Keratinocyte (primary cell): ENCODE measurements around the gene RRP7A. TPM values are rescaled to one million over a fixed set of nuclear protein-coding genes. Genes with fewer than 3 reads are reported as not detected.

ENCODE experiments used
- DNase-seq: peaks from one replicate; pipeline ENCODE4 v3.0.0-alpha.2; 2011; ENCODE audit warnings: low read depth, missing footprints, low spot score
- FAIRE-seq: peaks from 2 replicates; lab custom pipeline; 2011; peaks lifted over from hg19 to GRCh38; lab: Jason Lieb, UNC
- H2AFZ ChIP-seq: 2 replicates; pipeline ENCODE4 v1.6.0; 2012; ENCODE audit warnings: low read length, control low read depth, inconsistent platforms; ENCODE audit not compliant: control insufficient read depth
- H3K27ac ChIP-seq: 2 replicates; pipeline ENCODE4 v1.5.1; 2011; ENCODE audit warnings: low read length; ENCODE audit not compliant: control insufficient read depth, insufficient read depth
- H3K27me3 ChIP-seq: 3 replicates; pipeline ENCODE4 v1.6.0; 2011; ENCODE audit warnings: low read length; ENCODE audit not compliant: control insufficient read depth, insufficient read depth; ENCODE audit errors: extremely low read depth
- H3K36me3 ChIP-seq, 2 experiments: 2 replicates in 1 of 2; 3 replicates in 1 of 2; pipeline ENCODE4 v1.5.1; 2011; ENCODE audit warnings: low read length in 2 of 2, mild to moderate bottlenecking in 1 of 2; ENCODE audit not compliant: control insufficient read depth in 2 of 2, insufficient read depth in 2 of 2; ENCODE audit errors: extremely low read depth in 1 of 2
- H3K4me1 ChIP-seq: 3 replicates; pipeline ENCODE4 v1.5.1; 2011; ENCODE audit warnings: low read length; ENCODE audit not compliant: control insufficient read depth, insufficient read depth; ENCODE audit errors: extremely low read depth
- H3K4me2 ChIP-seq: 3 replicates; pipeline ENCODE4 v1.6.0; 2011; ENCODE audit warnings: low read depth, low read length; ENCODE audit not compliant: control insufficient read depth, insufficient read depth; ENCODE audit errors: extremely low read depth
- H3K4me3 ChIP-seq, 3 experiments: fragments of 200-600 bp in 1 of 3; sonication (generic) in 1 of 3; 2 replicates in 2 of 3; 3 replicates in 1 of 3; pipeline ENCODE4 v1.5.1; 2011 to 2016; ENCODE audit warnings: low read length in 3 of 3, mild to moderate bottlenecking in 3 of 3, control low read depth in 2 of 3, inconsistent platforms in 1 of 3, low read depth in 1 of 3, mixed read lengths in 1 of 3, mixed run types in 1 of 3, moderate library complexity in 1 of 3; ENCODE audit not compliant: control insufficient read depth in 2 of 3, insufficient read depth in 2 of 3; ENCODE audit errors: extremely low read depth in 1 of 3
- H3K79me2 ChIP-seq: 2 replicates; pipeline ENCODE4 v1.6.0; 2012; ENCODE audit warnings: low read length; ENCODE audit not compliant: control insufficient read depth, insufficient read depth
- H3K9ac ChIP-seq: 3 replicates; pipeline ENCODE4 v1.6.0; 2011; ENCODE audit warnings: low read length; ENCODE audit not compliant: control insufficient read depth, insufficient read depth; ENCODE audit errors: extremely low read depth
- H3K9me1 ChIP-seq: 3 replicates; pipeline ENCODE4 v1.6.0; 2011; ENCODE audit warnings: low read length; ENCODE audit not compliant: control insufficient read depth, insufficient read depth; ENCODE audit errors: extremely low read depth
- H3K9me3 ChIP-seq: 2 replicates; pipeline ENCODE4 v1.5.1; 2012; ENCODE audit warnings: low read depth, low read length; ENCODE audit not compliant: control insufficient read depth
- H4K20me1 ChIP-seq: 3 replicates; pipeline ENCODE4 v1.6.0; 2011; ENCODE audit warnings: low read length; ENCODE audit not compliant: control insufficient read depth, insufficient read depth; ENCODE audit errors: extremely low read depth
- EZH2 ChIP-seq: IDR thresholded peaks from one replicate; pipeline ENCODE4 v1.6.1; 2012; ENCODE audit warnings: inconsistent platforms, mild to moderate bottlenecking, low read length, moderate library complexity
- dilution Hi-C: fragments of 300-500 bp; cut with MboI; formaldehyde crosslinking; loops from one replicate; pipeline ENCODE4 v1.7.0; 2020; ENCODE audit warnings: low sequenced_read_pairs; ENCODE audit not compliant: extremely low pct_ligation_motif_present
- polyA plus RNA-seq, 5 experiments: library from polyadenylated mRNA; depleted of rRNA in 3 of 5; stranded (reverse) in 3 of 5; stranded (forward) in 1 of 5; unstranded in 1 of 5; fragments of >200 nt; gene quantifications; 1 replicate in 1 of 5; 2 replicates in 3 of 5; 3 replicates in 1 of 5; pipeline versions ENCODE4 v1.2.1 to v1.2.3, GENCODE V29; 2011 to 2012; ENCODE audit warnings: missing spikeins in 2 of 5, low read depth in 1 of 5, low replicate concordance in 1 of 5
- small RNA-seq, 3 experiments: library from RNA; depleted of rRNA; stranded (forward); fragments of <200 nt; gene quantifications; one replicate each; pipeline ENCODE3, GENCODE V24; 2012; ENCODE audit warnings: low read depth in 3 of 3, low replicate concordance in 1 of 3; ENCODE audit not compliant: insufficient read length in 3 of 3
- TF ChIP-seq, protein P1 (sequence below), 3 experiments: IDR thresholded peaks in 1 of 3; conservative IDR thresholded peaks in 1 of 3; optimal IDR thresholded peaks in 1 of 3; 2 replicates in 2 of 3; 3 replicates in 1 of 3; pipeline versions ENCODE3 to v1.5.1; 2011; ENCODE audit warnings: low read length in 3 of 3, mild to moderate bottlenecking in 3 of 3, moderate library complexity in 2 of 3, control low read depth in 1 of 3, inconsistent platforms in 1 of 3; ENCODE audit not compliant: insufficient read depth in 2 of 3; ENCODE audit errors: extremely low read depth in 1 of 3

Gene RRP7A
- polyA plus RNA-seq, 1 donor (not counting 4 experiments of a cell fraction or from before 2014, with no cell fraction given) = 30.2 TPM

- Histone ChIP-seq H4K20me1 (no peaks in the 10 kb centered on the region), H3K9ac (no peak overlapping the region), H3K9me1 (no peaks in the 10 kb centered on the region), H2AFZ (no peak overlapping the region), H3K4me2 (no peak overlapping the region), H3K9me3 (no peaks in the 10 kb centered on the region), H3K27ac (no peak overlapping the region), H3K27me3 (peaks cover 27% of the 10 kb centered on the region), H3K4me3 (no peak overlapping the region), H3K79me2 (no peaks in the 10 kb centered on the region), H3K4me1 (no peaks in the 10 kb centered on the region), H3K36me3 (no peaks in the 10 kb centered on the region)
- dilution Hi-C loops = no loop called here
- no peak for TF ChIP-seq EZH2
- TF ChIP-seq, protein P1, sequence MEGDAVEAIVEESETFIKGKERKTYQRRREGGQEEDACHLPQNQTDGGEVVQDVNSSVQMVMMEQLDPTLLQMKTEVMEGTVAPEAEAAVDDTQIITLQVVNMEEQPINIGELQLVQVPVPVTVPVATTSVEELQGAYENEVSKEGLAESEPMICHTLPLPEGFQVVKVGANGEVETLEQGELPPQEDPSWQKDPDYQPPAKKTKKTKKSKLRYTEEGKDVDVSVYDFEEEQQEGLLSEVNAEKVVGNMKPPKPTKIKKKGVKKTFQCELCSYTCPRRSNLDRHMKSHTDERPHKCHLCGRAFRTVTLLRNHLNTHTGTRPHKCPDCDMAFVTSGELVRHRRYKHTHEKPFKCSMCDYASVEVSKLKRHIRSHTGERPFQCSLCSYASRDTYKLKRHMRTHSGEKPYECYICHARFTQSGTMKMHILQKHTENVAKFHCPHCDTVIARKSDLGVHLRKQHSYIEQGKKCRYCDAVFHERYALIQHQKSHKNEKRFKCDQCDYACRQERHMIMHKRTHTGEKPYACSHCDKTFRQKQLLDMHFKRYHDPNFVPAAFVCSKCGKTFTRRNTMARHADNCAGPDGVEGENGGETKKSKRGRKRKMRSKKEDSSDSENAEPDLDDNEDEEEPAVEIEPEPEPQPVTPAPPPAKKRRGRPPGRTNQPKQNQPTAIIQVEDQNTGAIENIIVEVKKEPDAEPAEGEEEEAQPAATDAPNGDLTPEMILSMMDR (optimal IDR thresholded peaks at IDR 0.05 in 1 of 3, IDR thresholded peaks at IDR 0.05 in 1 of 3, conservative IDR thresholded peaks at IDR 0.05 in 1 of 3; ENCODE audit: extremely low read depth in 1 of 3, insufficient read depth in 2 of 3, low read length in 3 of 3) = no peak
- FAIRE-seq (no peak), DNase-seq (no peak)
These were observed 58.1 kb downstream of the RRP7A start for GRCh38 chr22:42461511-42461910.

Small RNA genes within 50 kb of the gene (small RNA-seq; reads per million reads assigned to genes)
- gene RN7SKP80 (0 reads per million in 3 experiments), gene RNU6-513P (0 reads per million in 3 experiments)

Other genes starting within 250 kb of the RRP7A start
- 20.9 to 35.0 TPM (median 23.9 TPM) in 3 replicates for gene TCF20, start 249.1 kb downstream of the RRP7A start, polyA plus RNA-seq
- 0.05 TPM in 1 of 3 replicates, not detected in the others for gene NFAM1, start 87.4 kb downstream of the RRP7A start, polyA plus RNA-seq
- 1.5 to 4.6 TPM (median 2.5 TPM) in 3 replicates for gene SERHL2, start 34.2 kb upstream of the RRP7A start, polyA plus RNA-seq
- gene POLDIP3, start 95.1 kb upstream of the RRP7A start, polyA plus RNA-seq = 38.5 to 41.9 TPM (median 38.7 TPM) in 3 replicates
- not detected in 3 replicates for gene ATP5MGL, start 120.8 kb upstream of the RRP7A start, polyA plus RNA-seq
- 92.3 to 130 TPM (median 102 TPM) in 3 replicates for gene CYB5R3, start 129.6 kb upstream of the RRP7A start, polyA plus RNA-seq
- gene A4GALT, start 201.1 kb upstream of the RRP7A start, polyA plus RNA-seq = 1.6 to 4.4 TPM (median 3.0 TPM) in 3 replicates